Measurements from ENCODE around the gene CCDC178. TPM values are rescaled to one million over a fixed set of nuclear protein-coding genes. Genes with fewer than 3 reads are reported as not detected.

The CCDC178 gene
- total RNA-seq, 4 donors from 2014 or later = 0.39 to 1.4 TPM; not detected in 2

DNA sequence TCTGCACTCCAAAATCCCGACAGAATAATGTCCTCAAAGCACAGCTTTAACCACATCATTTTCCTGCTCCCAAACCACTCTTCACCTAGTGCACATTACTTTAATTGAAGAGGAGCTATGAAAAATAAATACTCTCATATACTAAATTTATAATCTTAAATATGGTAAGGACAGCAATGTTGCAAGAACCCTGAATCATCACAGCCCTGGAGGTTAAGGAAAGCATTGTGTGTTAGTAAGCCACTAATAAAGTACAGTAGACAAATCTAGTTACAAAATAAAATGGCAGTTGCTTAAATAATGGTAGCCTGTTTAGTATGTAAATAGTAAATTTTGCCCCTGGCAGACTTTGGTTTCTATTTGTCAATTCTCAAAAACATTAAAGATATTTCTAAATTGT is 27.0 kb upstream of the CCDC178 start:
- 58 to 73% methylated on average over 1 of the region's 1 CpG for WGBS, 2 donors
- TF ChIP-seq POLR2A (IDR thresholded peaks at IDR 0.05) (no peak), CTCF (IDR thresholded peaks at IDR 0.05) (no peak)
- no peak for DNase-seq (ENCODE audit: low spot score in 2 of 2)
- intact Hi-C loops (cut with DNase I; ENCODE audit: low total_unique reads) = no loop called here
- H3K4me3 ChIP-seq (ENCODE audit: low read depth, poor library complexity, severe bottlenecking) = no peak overlapping the region

DNA sequence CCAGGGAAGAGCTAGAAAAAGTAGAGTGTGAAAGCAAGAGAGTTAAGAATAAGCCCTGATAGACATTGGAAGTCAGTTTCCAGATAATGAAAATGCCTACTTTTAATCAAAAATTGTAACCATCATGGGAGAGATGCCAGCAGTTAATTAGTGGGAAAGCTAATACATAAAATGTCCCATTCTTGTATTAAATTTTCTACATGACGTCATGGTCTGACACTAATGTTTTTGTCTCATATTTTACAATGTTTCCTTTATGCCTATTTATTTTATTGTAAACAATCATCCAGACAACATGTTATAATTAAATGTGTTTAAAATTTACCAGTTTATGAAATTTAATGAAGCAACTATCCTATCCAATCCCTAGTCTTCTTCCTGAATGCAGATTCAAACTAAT is 26.3 kb upstream of the CCDC178 start:
- intact Hi-C loops (cut with DNase I; ENCODE audit: low total_unique reads) = no loop called here
- WGBS, 2 donors = 82 to 89% methylated on average over 1 of the region's 1 CpG
- DNase-seq (ENCODE audit: low spot score in 2 of 2) = no peak
- no peak overlapping the region for H3K4me3 ChIP-seq (ENCODE audit: low read depth, poor library complexity, severe bottlenecking)
- TF ChIP-seq POLR2A (IDR thresholded peaks at IDR 0.05) (no peak), CTCF (IDR thresholded peaks at IDR 0.05) (no peak)

- DNase-seq (ENCODE audit: low spot score in 2 of 2) = no peak
- intact Hi-C loops (cut with DNase I; ENCODE audit: low total_unique reads) = no loop called here
These were observed 20.2 kb upstream of the CCDC178 start for GRCh38 chr18:33460681-33461080.

DNA sequence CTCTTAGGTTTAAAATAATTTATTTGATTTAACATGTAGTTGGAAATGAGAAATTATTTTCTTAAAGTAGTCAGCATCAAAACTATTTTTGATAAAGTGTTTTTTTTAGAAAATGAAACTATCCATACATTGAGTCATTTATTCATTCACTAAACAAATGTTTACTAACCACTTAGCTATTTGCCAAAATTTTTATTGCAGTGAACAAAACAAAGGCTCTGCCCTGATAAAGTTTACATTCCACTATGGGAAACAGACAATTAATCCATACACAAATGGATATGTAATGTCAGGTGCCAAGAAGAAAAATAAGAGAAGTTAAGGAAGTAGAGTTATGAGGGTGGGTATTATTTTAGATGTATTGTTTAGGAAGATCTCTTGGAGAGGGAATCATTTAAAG is 19.1 kb upstream of the CCDC178 start:
- TF ChIP-seq CTCF (IDR thresholded peaks at IDR 0.05) (no peak), POLR2A (IDR thresholded peaks at IDR 0.05) (no peak)
- DNase-seq (ENCODE audit: low spot score in 2 of 2) = no peak
- H3K4me3 ChIP-seq (ENCODE audit: low read depth, poor library complexity, severe bottlenecking) = no peak overlapping the region
- intact Hi-C loops (cut with DNase I; ENCODE audit: low total_unique reads) = no loop called here

More at GRCh38 chr18:33460681-33461080, 20.2 kb upstream of the CCDC178 start:
- WGBS, 2 donors = 44 to 64% methylated on average over 1 of the region's 1 CpG
- no peak for TF ChIP-seq POLR2A (IDR thresholded peaks at IDR 0.05)
- TF ChIP-seq CTCF (IDR thresholded peaks at IDR 0.05) = no peak
- H3K4me3 ChIP-seq (ENCODE audit: low read depth, poor library complexity, severe bottlenecking) = no peak overlapping the region

DNA sequence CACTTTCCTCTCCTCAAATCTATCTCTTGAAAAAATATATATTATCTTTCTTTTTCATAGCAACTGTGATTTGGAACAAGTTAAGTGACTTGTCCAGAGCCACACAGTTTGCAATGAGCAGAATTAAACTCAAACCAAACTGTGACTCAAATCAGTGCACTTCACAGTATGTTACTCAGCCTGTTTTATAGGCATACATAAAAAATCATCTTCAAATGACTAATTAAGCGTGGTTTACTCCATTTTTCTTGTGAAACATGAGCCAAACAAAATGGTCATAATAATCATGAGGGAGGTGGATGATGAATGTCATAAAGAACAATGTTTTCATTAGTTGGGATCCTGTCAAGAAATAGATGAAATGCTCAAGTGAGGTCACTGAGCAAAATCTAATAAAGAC is 6.1 kb upstream of the CCDC178 start:
- intact Hi-C loops (cut with DNase I; ENCODE audit: low total_unique reads) = no loop called here
- no peak overlapping the region for H3K4me3 ChIP-seq (ENCODE audit: low read depth, poor library complexity, severe bottlenecking)
- TF ChIP-seq POLR2A (IDR thresholded peaks at IDR 0.05) (no peak), CTCF (IDR thresholded peaks at IDR 0.05) (no peak)
- no peak for DNase-seq (ENCODE audit: low spot score in 2 of 2)
- WGBS, 2 donors = 0 to 43% methylated on average over 1 of the region's 1 CpG

DNA sequence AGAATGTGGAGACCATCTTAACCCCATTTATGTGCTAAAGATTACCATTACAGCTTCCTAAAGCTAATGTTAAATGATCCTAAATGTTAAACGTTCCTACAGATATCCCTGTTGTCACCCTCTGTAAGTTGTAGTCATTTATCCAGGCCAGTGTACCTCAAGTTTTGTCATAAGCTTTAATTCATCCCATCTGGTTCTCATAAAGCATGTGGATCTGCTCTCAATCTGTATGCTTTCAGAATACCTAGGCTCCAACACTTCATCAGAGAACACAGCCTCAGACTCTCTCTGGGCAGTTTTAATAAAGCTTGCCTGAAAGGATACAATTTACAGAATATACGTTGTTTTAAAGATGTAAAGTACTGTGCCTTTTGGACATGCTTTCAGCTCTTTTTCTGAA is 4.2 kb upstream of the CCDC178 start:
- intact Hi-C loops (cut with DNase I; ENCODE audit: low total_unique reads) = no loop called here
- 57 to 62% methylated on average over 2 of the region's 2 CpGs for WGBS, 2 donors
- no peak for DNase-seq (ENCODE audit: low spot score in 2 of 2)
- no peak overlapping the region for H3K4me3 ChIP-seq (ENCODE audit: low read depth, poor library complexity, severe bottlenecking)
- TF ChIP-seq CTCF (IDR thresholded peaks at IDR 0.05) = no peak
- TF ChIP-seq POLR2A (IDR thresholded peaks at IDR 0.05) = no peak

Measured in lower leg skin (tissue), 4 donors.